ENCODE results near the gene OBSCN. TPM values are rescaled to one million over a fixed set of nuclear protein-coding genes. Genes with fewer than 3 reads are reported as not detected.

OBSCN gene
- total RNA-seq, 1 donor from 2014 or later, result 7.6 TPM

- H3K4me3 ChIP-seq (ENCODE audit: low read depth, low read length), result no peak overlapping the region
- peak; percentile 69 for TF ChIP-seq CTCF (IDR thresholded peaks at IDR 0.05; ENCODE audit: insufficient read depth, low read length, severe bottlenecking)
- H3K36me3 ChIP-seq (ENCODE audit: control insufficient read depth, insufficient read depth, low read length), result peaks cover 20% of the 10 kb centered on the region
- no peaks in the 10 kb centered on the region for H3K27me3 ChIP-seq (ENCODE audit: control insufficient read depth, insufficient read depth, low read length)
- DNase-seq (ENCODE audit: low read depth) (peak; percentile 55), FAIRE-seq (no peak)
These were observed 185.4 kb downstream of the OBSCN start for GRCh38 chr1:228393268-228393701.

DNA sequence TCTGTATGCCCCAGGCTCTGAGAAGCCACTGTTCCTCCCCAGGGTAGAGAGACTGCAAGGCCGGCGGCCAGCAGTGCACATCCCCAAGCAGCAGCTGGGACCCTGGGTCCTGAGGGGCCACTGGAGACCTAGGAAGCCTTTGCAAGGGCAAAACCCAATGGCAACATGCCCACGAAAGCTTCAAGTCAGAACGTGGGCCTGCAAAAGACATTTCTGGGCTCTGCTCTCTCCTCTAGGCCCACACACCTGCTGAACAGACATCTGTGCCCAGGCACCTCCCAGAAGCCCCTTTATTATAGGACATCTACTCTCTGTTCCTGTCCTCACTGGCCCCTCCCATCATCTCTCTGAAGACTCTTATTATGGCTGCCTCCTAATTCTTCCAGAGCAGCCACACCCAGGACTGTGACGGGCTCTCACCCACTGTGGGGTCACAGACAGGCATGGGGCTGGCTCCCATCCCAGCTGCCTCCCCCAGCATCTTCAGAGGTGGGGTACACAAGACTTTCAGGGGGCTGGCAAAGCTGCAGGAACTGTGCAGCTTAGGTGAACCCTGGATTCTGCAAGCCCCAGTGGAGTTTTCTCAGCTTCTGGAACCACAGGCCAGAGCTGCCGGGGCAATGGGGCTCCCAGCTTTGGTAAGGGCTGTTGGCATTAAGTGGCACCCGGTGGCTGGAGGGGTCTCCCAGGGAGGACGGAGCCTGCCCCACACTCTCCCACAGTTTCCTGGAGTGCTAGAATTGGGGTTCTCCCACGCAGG is 186.1 kb downstream of the OBSCN start:
- Histone ChIP-seq H3K36me3 (ENCODE audit: control insufficient read depth, insufficient read depth, low read length) (peaks cover 24% of the 10 kb centered on the region), H3K4me3 (ENCODE audit: low read depth, low read length) (no peak overlapping the region), H3K27me3 (ENCODE audit: control insufficient read depth, insufficient read depth, low read length) (no peaks in the 10 kb centered on the region)
- TF ChIP-seq CTCF (IDR thresholded peaks at IDR 0.05; ENCODE audit: insufficient read depth, low read length, severe bottlenecking), result no peak
- no peak for FAIRE-seq
- DNase-seq (ENCODE audit: low read depth), result no peak

DNA sequence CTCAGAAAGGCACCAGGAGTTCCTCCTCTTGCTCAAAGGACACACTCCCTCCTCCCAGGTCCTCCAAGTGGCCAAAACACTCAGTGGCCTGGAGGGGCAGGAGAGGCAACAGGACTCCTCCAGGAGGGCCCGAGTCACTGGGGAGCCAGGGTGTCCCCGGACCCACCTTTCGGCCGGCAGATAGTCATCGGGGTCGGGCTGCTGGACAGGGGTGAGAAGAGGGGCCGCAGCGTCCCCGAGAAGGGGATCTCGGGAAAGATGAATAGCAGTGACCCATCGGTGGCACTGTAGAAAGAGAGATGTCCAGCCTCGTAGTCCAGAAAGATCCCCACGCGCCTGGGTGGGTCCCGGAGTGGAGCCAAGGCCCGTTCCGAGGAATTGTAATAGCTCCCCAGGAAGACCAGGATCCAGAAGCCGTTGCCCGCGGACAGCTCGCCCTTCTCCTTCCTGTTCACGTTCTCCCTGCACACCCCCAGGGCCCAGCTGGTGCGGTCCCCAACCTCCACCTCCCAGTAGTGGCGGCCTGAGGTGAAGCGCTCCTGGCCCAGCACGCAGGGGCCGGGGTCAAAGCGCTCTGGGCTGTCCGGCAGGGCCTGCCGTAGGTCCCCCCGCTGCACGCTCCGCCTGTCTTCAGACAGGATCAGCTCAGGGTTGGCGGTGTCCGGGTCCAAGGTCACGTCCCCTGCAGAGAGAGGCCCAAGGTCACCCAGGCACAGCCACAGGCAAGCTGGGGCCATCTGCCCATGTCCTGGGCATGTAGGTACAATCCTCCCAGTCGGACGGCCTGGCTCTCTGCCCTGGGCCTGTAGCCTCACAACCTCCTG is 186.9 kb downstream of the OBSCN start:
- no peak for DNase-seq (ENCODE audit: low read depth)
- H3K27me3 ChIP-seq (ENCODE audit: control insufficient read depth, insufficient read depth, low read length), result no peaks in the 10 kb centered on the region
- H3K4me3 ChIP-seq (ENCODE audit: low read depth, low read length), result no peak overlapping the region
- FAIRE-seq, result no peak
- peaks cover 27% of the 10 kb centered on the region for H3K36me3 ChIP-seq (ENCODE audit: control insufficient read depth, insufficient read depth, low read length)
- no peak for TF ChIP-seq CTCF (IDR thresholded peaks at IDR 0.05; ENCODE audit: insufficient read depth, low read length, severe bottlenecking)

DNA sequence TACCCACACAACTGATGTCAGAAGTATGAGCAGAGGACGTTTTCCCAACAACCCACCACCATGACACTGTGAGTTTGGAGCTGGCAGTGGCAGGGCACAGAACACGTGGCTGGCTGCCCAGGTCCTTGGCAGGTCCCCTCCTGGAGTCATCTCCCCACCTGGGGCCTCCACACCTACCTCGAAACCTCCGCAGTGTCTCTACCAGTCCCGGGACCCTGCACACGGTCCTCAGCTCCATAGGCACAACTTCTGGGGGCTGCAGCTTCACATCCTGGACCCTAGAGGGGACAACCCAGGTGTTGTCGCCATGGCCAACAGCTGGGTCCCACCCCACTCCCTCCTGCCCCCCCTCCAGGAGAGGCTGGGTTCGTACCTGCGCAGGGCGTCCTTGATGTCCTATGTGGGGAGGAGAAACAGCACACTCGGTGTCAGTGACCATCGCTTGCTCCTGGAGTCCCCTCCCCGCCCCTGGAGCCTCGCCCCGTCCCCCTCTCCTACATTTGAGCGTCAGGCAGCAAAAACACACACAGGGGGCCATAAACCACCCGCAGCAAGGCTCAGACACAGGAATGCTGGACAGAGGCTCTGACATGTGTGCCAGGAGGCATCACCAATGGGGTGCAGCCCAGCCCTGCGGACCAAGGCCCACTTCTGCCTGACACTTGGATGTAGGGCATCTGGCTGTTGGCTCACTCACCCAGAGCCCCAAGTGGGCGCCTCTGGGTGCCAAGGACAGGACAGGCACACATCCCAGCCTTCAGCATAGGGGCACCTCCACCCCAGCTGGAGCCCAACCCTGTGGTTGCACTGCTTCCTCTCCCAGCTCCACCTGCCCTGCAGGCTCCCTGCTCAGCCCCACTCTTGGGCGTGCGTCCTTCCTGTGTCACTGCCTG is 189.2 kb downstream of the OBSCN start:
- Histone ChIP-seq H3K4me3 (ENCODE audit: low read depth, low read length) (no peak overlapping the region), H3K27me3 (ENCODE audit: control insufficient read depth, insufficient read depth, low read length) (no peaks in the 10 kb centered on the region), H3K36me3 (ENCODE audit: control insufficient read depth, insufficient read depth, low read length) (peaks cover 35% of the 10 kb centered on the region)
- DNase-seq (ENCODE audit: low read depth) (no peak), FAIRE-seq (no peak)
- TF ChIP-seq CTCF (IDR thresholded peaks at IDR 0.05; ENCODE audit: insufficient read depth, low read length, severe bottlenecking), result no peak

DNA sequence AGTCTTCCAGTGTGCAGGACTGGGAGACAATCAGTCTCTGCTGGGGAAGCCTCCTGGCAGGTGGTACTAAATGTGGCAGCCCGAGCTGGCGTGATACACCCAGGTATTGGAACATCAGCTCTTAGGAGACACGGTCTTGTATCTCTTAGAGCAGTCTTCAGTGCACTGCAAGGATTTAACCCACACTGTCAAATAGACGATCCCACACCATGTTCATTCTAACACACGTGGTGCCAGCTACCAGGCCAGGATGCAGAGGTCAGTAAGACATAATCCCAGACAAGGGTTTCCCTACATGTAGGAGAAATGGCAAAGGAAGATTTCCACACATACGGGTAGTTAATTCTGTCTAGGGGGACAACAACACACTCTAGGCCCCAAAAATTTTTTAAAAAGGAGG is 190.1 kb downstream of the OBSCN start:
- no peak for DNase-seq (ENCODE audit: low read depth)
- Histone ChIP-seq H3K4me3 (ENCODE audit: low read depth, low read length) (no peak overlapping the region), H3K27me3 (ENCODE audit: control insufficient read depth, insufficient read depth, low read length) (no peaks in the 10 kb centered on the region), H3K36me3 (ENCODE audit: control insufficient read depth, insufficient read depth, low read length) (peaks cover 31% of the 10 kb centered on the region)
- no peak for FAIRE-seq
- no peak for TF ChIP-seq CTCF (IDR thresholded peaks at IDR 0.05; ENCODE audit: insufficient read depth, low read length, severe bottlenecking)
